Naive B cell (primary cell): ENCODE data around the gene TRAK2. TPM values are rescaled to one million over a fixed set of nuclear protein-coding genes. Genes with fewer than 3 reads are reported as not detected.

Experiments used
- ATAC-seq, 2 donors: fragments of 150-1000 bp; cut with Tn5 transposase; 2 replicates each; pipeline ENCODE4 v1.10.0; 2021; ENCODE audit warnings: low read depth in 2 of 2, mild to moderate bottlenecking in 2 of 2, moderate library complexity in 2 of 2
- DNase-seq: peaks from one replicate; pipeline ENCODE4 v3.0.0; 2022
- H3K27ac Mint-ChIP-seq, 6 donors: one replicate each; pipeline ENCODE4 v1.8.0; 2020 to 2022; ENCODE audit warnings: mild to moderate bottlenecking in 6 of 6, mixed read lengths in 6 of 6, moderate library complexity in 5 of 6, inconsistent platforms in 2 of 6
- H3K27me3 Mint-ChIP-seq, 3 donors: one replicate each; pipeline ENCODE4 v1.8.0; 2021 to 2022; ENCODE audit warnings: mixed read lengths in 3 of 3, mild to moderate bottlenecking in 1 of 3
- H3K36me3 Mint-ChIP-seq, 2 donors: one replicate each; pipeline ENCODE4 v1.8.0; 2020 to 2022; ENCODE audit warnings: mixed read lengths in 2 of 2, inconsistent platforms in 1 of 2, mild to moderate bottlenecking in 1 of 2
- H3K4me1 Mint-ChIP-seq, 3 donors: one replicate each; pipeline ENCODE4 v1.8.0; 2020 to 2022; ENCODE audit warnings: mixed read lengths in 3 of 3, inconsistent platforms in 1 of 3, mild to moderate bottlenecking in 1 of 3, moderate library complexity in 1 of 3
- H3K4me3 Mint-ChIP-seq, 8 donors: one replicate each; pipeline ENCODE4 v1.8.0; 2020 to 2022; ENCODE audit warnings: mild to moderate bottlenecking in 8 of 8, mixed read lengths in 8 of 8, moderate library complexity in 8 of 8, inconsistent platforms in 2 of 8
- H3K9me3 Mint-ChIP-seq, 7 donors: one replicate each; pipeline ENCODE4 v1.8.0; 2020 to 2022; ENCODE audit warnings: mixed read lengths in 7 of 7, mild to moderate bottlenecking in 5 of 7, inconsistent platforms in 2 of 7, moderate library complexity in 1 of 7
- polyA plus RNA-seq, 6 donors: library from polyadenylated mRNA; unstranded; fragments of 300-500 nt; fragmentation: Illumina TruSeq; gene quantifications; one replicate each; pipeline ENCODE4 v1.2.3, GENCODE V29; 2021; ENCODE audit warnings: low read depth in 6 of 6

Gene TRAK2
- polyA plus RNA-seq, 6 donors from 2014 or later: 39.8 to 131 (median 61.4) TPM

DNA sequence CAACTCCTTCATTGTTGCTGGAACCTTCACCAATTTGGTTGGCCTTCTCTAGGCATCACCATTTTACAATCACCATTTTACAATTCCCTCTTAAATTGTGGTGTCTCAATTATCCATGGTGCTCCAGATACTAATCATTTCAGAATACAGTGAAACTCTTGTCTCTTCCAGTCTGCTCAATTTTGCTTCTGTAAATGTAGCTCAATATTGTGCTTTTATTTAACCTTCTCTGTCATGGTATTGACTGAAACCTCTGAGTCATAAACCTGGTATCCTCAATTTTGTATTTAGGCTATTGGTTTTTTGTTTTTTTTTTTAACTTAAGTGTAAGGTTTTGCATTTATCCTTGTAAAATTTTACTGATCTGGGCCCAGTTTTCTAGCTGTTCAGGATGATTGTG lies 16.4 kb upstream of the TRAK2 start:
- ATAC-seq (no peak), DNase-seq (no peak)
- no peaks in the 10 kb centered on the region for H3K9me3 Mint-ChIP-seq
- peaks cover 0 to 26% (median 0%) of the 10 kb centered on the region in 3 donors for H3K4me1 Mint-ChIP-seq
- peak overlapping the region in 2 of 6 donors; percentile 12 to 70 for H3K27ac Mint-ChIP-seq
- H3K27me3 Mint-ChIP-seq: no peaks in the 10 kb centered on the region
- H3K4me3 Mint-ChIP-seq: no peak overlapping the region
- peaks cover 62 to 63% of the 10 kb centered on the region in 2 donors for H3K36me3 Mint-ChIP-seq

DNA sequence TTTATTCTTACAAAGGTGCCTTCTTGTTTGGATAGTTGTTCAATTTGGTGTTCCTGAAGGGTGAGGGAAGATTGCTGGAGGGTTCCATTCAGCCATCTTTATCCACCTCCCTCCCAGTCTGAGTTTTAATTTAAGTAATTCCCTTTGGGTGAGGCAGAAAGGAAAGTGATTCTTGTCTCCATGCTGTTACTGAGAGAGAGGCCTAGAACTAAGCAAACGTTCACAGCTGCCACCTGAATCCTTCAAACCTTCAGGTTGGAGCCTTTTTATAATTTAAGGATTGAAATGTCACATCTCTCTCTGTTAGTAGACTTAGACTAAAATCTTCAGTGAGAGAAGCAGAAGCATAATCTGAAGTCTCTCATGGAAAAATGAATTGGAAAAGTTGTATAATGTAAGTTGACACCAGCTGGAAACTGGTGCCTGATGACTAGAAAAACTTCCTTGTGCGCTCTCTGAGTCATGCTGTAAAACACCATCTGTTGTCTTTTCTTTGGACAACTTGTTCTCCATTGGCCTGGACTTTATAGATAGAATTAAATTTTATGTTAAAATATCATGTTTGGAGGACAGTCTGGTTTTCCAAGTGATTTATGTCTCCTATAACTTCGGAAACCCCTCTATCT lies 14.9 kb upstream of the TRAK2 start:
- Mint-ChIP-seq H3K9me3 (peaks cover 0 to 2% (median 0%) of the 10 kb centered on the region in 7 donors), H3K36me3 (peaks cover 67 to 72% of the 10 kb centered on the region in 2 donors), H3K4me3 (no peak overlapping the region), H3K4me1 (peaks cover 0 to 26% (median 7%) of the 10 kb centered on the region in 3 donors), H3K27me3 (no peaks in the 10 kb centered on the region), H3K27ac (no peak overlapping the region)
- ATAC-seq (no peak), DNase-seq (no peak)

DNA sequence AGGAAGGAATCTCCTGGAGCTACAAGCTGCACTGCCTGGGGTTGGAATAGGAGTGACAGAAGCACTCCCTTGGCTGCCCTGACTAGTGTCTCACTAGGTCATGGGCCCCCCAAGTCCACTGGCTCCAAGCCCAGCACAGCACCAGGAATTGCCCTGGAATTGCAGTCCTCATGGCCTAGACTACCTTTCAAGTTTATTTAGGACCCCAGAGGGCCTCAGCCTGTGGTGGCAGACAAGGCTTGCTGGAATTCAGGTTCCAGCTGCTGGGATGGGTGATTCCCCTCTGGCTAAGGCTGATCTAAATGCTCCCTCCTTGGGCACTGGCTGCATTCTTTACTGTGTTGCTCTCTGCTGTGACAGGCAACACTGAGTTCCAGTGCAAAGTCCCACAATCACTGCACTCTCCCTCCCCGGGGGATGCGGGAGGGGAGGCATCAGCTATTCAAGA lies 14.3 kb upstream of the TRAK2 start:
- no peak for ATAC-seq
- DNase-seq: no peak
- Mint-ChIP-seq H3K36me3 (peaks cover 65 to 68% of the 10 kb centered on the region in 2 donors), H3K9me3 (peaks cover 0 to 2% (median 0%) of the 10 kb centered on the region in 7 donors), H3K4me1 (peaks cover 0 to 26% (median 7%) of the 10 kb centered on the region in 3 donors), H3K27ac (no peak overlapping the region), H3K4me3 (no peak overlapping the region), H3K27me3 (no peaks in the 10 kb centered on the region)

DNA sequence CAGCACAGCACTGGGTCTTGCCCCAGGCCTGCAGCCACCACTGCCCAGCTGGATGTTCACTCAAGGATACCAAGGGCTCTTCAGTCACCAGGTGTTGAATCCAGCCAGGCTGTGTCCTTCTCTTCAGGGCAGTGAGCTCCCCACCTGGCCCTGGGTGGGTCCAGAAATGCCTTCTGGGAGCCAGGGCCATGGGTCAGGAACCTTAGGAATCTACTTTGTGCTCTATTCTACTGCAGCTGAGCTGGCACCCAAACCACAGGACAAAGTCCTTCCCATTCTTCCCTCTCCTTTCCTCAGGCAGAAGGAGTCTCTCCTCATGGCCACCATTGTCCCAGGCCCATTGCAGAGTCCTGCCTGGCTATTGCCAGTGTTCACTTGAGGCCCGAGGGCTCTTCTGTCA lies 13.3 kb upstream of the TRAK2 start:
- Mint-ChIP-seq H3K27me3 (no peaks in the 10 kb centered on the region), H3K27ac (peak overlapping the region in 1 of 6 donors; percentile 30), H3K4me1 (peaks cover 0 to 24% (median 7%) of the 10 kb centered on the region in 3 donors), H3K9me3 (peaks cover 0 to 5% (median 3%) of the 10 kb centered on the region in 7 donors), H3K4me3 (no peak overlapping the region), H3K36me3 (peaks cover 67 to 68% of the 10 kb centered on the region in 2 donors)
- DNase-seq: no peak
- ATAC-seq: no peak

DNA sequence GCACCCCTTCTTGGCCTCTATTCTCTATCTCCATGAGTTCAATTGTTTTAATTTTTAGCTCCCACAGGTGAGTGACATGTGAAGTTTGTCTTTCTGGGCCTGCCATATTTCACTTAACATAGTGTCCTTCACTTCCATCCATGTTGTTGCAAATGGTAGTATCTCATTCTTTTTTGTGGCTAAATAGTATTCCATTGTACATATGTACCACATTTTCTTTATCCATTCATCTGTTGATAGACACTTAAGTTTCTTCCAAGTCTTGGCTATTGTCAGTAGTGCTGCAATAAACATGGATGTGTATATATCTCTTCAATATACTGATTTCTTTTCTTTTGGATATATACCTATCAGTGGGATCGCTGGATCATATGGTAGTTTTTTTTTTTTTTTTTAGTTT lies 9.3 kb upstream of the TRAK2 start:
- ATAC-seq: no peak
- H3K9me3 Mint-ChIP-seq: peaks cover 0 to 5% (median 3%) of the 10 kb centered on the region in 7 donors
- H3K27ac Mint-ChIP-seq: no peak overlapping the region
- H3K4me1 Mint-ChIP-seq: peaks cover 0 to 12% (median 7%) of the 10 kb centered on the region in 3 donors
- H3K36me3 Mint-ChIP-seq: peaks cover 59 to 63% of the 10 kb centered on the region in 2 donors
- H3K27me3 Mint-ChIP-seq: no peaks in the 10 kb centered on the region
- no peak for DNase-seq
- no peak overlapping the region for H3K4me3 Mint-ChIP-seq

DNA sequence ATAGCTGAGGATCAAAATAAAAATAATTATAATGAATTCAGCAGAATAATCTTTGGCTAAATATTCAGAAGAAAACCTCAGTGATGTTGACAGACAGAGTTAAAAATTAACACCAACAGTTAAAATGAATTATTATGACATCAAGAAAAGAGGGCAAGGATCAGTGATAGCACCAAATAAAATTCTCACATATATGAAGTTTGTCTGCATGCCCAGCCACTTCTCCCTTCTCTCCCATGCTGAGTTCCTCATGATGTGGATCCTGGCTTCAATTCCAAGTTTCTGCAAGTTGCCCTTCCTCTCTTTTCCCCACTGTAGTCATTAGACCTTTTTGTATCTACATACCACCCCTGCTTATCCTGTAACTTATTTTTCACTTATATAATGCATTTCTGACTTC lies 7.1 kb upstream of the TRAK2 start:
- DNase-seq (no peak), ATAC-seq (no peak)
- no peaks in the 10 kb centered on the region for H3K27me3 Mint-ChIP-seq
- peaks cover 42 to 48% of the 10 kb centered on the region in 2 donors for H3K36me3 Mint-ChIP-seq
- H3K27ac Mint-ChIP-seq: peak overlapping the region in 1 of 6 donors; percentile 33
- peaks cover 0 to 5% (median 3%) of the 10 kb centered on the region in 7 donors for H3K9me3 Mint-ChIP-seq
- peaks cover 1 to 14% (median 7%) of the 10 kb centered on the region in 3 donors for H3K4me1 Mint-ChIP-seq
- no peak overlapping the region for H3K4me3 Mint-ChIP-seq

DNA sequence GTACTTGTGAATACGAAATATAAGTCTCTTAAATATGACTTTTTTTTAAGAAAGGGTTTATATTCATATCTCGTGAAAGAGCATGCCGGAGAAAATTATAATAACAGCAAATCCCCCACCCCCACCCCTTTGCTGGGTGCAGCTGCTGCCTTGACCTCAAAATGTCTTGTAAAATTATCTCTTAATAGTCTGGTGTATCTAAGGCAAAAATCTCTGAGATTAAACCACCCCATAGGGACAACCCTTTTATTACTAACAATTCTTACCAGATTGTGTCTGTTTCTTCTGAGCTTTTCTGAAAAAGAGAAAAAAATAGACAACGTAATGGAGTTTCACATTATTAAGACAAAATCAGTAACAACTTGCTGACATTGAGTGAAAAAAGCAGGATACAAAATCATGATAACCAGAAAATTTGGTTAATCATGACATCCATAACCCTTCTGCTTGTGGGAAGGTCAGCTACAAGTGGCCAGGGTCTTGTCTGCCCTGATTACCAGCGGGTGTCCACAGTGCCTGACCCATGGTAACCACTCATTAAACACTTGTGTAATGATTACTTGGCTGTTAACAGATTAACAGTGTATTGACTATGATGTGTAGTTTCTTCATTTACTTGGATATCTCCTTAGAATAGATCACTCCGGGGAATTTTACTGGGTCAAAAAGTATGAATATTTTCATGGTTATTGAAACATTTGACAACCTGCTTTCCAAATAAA lies 1.8 kb upstream of the TRAK2 start:
- Mint-ChIP-seq H3K4me3 (peak overlapping the region; percentile 21 to 100 (median 90)), H3K27me3 (no peaks in the 10 kb centered on the region), H3K9me3 (no peaks in the 10 kb centered on the region), H3K4me1 (peaks cover 25 to 42% (median 32%) of the 10 kb centered on the region in 3 donors), H3K27ac (peak overlapping the region in 1 of 6 donors; percentile 93), H3K36me3 (peaks cover 0 to 16% of the 10 kb centered on the region in 2 donors)
- DNase-seq (no peak), ATAC-seq (no peak)

DNA sequence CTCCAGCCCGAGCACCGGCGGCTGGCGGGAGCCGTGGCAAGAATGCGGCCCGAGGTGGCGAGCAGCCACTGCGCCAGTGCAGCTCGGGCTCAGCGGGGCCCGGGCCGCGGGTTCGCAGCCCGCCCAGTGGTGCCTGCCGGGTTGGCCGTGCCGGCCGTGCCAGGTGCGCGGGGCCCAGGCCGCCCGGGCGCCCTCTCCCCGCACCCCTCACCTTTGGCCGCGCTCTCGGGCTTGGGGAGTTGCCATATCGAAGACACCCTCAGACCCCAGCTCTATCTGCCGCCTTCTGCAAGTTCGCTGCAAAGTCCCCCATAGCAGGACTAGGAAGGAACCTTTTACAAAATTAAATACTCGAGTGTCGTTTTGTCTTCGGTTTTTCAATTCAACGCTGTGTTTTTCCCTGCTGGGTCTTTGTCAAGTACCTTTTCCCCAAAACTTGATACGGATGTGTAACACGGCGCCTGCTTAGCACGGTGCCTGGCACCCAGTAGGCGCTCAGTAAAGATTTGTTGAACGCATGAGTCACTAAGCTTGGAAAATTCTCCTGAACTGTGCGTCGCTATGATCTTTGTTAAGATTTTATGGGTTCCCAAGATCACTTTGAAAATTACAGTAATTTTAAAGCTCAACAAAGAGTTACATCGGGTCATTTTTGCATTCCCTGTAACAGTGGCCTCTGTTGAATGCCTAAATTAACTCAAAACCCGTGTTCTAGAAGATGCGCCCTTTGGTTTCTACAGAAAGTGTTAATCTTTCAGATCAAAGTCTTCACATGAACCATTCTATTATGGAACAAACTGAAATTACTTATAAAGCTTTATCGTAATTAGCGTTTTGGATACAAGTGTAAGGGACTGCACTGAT lies 1.0 kb upstream of the TRAK2 start:
- peak overlapping the region in 5 of 6 donors; percentile 21 to 93 (median 63) for H3K27ac Mint-ChIP-seq
- no peak for DNase-seq
- no peaks in the 10 kb centered on the region for H3K27me3 Mint-ChIP-seq
- H3K9me3 Mint-ChIP-seq: no peaks in the 10 kb centered on the region
- H3K4me1 Mint-ChIP-seq: peaks cover 32 to 50% (median 40%) of the 10 kb centered on the region in 3 donors
- peaks cover 0 to 23% of the 10 kb centered on the region in 2 donors for H3K36me3 Mint-ChIP-seq
- peak; percentile 24 to 26 for ATAC-seq
- peak overlapping the region; percentile 89 to 100 (median 92) for H3K4me3 Mint-ChIP-seq

DNA sequence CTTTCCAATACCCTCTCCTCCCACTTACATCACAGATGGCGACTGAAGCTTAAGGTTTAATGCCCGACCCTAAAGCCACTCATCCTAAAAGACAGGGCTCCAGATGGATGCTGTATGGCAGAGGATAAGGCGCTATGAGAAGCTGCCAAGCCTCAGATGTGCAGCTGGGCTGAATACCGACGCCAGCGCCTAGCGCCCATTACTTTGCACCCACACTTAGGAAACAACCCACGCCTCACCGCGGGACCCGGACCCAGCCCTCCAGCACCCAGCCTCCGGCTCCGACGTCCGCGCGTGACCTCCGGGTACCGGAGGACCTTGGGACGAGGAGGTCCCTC lies 335 bp downstream of the TRAK2 start:
- Mint-ChIP-seq H3K27ac (peak overlapping the region; percentile 93 to 98 (median 96)), H3K36me3 (peaks cover 0 to 21% of the 10 kb centered on the region in 2 donors), H3K4me3 (peak overlapping the region; percentile 97 to 100 (median 98)), H3K27me3 (no peaks in the 10 kb centered on the region), H3K9me3 (no peaks in the 10 kb centered on the region), H3K4me1 (peaks cover 43 to 61% (median 53%) of the 10 kb centered on the region in 3 donors)
- ATAC-seq: peak; percentile 8 to 9
- DNase-seq: no peak

DNA sequence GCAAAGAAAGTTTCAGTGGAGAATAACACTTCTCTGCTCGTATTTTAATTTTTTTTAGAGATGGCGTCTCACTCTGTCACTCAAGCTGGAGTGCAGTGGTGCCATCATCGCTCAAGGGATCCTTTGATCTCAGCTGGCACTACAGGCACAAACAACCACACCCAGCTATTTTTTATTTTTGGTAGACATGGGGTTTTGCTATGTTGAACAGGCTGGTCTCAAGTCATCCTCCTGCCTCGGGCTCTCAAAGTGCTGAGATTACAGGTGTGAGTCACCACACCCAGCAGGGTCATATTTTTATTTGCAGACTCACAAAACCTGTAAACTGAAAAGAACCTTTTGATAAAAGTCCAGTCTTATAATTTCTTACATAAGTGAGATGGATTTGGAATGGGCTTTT lies 2.6 kb downstream of the TRAK2 start:
- Mint-ChIP-seq H3K27me3 (no peaks in the 10 kb centered on the region), H3K36me3 (peaks cover 0 to 17% of the 10 kb centered on the region in 2 donors), H3K4me3 (peak overlapping the region; percentile 67 to 100 (median 98)), H3K27ac (peak overlapping the region; percentile 39 to 74 (median 57)), H3K4me1 (peaks cover 47 to 68% (median 61%) of the 10 kb centered on the region in 3 donors), H3K9me3 (no peaks in the 10 kb centered on the region)
- ATAC-seq: no peak
- DNase-seq: peak; percentile 17

DNA sequence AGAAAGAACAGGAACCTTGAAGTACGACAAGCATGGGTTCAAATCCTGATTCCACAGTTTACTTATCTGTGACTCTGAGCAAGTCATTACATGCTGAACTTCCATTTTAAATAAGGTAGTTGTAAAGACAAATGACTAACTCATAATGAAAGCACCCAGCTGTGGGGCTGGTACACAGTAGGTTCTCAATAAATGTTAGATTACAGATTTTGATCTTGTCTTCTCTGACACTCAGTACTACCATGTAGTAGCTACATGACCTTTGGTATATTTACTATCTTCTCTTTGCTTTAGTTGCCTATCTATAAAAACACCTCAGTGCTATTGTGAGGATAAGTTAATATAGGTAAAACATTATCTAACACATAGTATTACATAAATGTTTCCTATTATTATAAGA lies 3.2 kb downstream of the TRAK2 start:
- Mint-ChIP-seq H3K27me3 (no peaks in the 10 kb centered on the region), H3K27ac (peak overlapping the region in 4 of 6 donors; percentile 39 to 92 (median 58)), H3K4me3 (peak overlapping the region; percentile 27 to 100 (median 93)), H3K4me1 (peaks cover 43 to 64% (median 54%) of the 10 kb centered on the region in 3 donors), H3K9me3 (no peaks in the 10 kb centered on the region), H3K36me3 (peaks cover 0 to 17% of the 10 kb centered on the region in 2 donors)
- no peak for ATAC-seq
- no peak for DNase-seq

DNA sequence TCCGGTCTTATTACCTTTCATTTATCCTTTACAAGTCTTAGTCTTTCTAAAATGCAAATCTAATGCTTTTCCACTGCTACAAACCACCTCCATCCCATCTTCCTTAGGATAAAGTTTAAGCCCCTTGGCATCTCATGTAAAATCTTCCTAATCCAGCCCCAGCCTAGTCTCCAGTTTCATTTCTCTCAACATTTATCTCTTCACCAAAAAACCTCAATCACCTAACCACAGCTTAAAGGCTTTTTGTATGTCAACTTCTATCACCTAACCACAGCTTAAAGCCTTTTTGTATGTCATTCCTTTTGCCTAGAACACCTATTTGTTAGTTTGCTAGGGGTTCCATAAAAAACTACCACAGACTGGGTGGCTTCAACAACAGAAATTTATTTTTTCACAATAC lies 4.2 kb downstream of the TRAK2 start:
- peak overlapping the region; percentile 4 to 84 (median 28) for H3K27ac Mint-ChIP-seq
- no peaks in the 10 kb centered on the region for H3K9me3 Mint-ChIP-seq
- peaks cover 43 to 55% (median 53%) of the 10 kb centered on the region in 3 donors for H3K4me1 Mint-ChIP-seq
- peak overlapping the region in 6 of 8 donors; percentile 0 to 100 (median 80) for H3K4me3 Mint-ChIP-seq
- H3K36me3 Mint-ChIP-seq: peaks cover 0 to 17% of the 10 kb centered on the region in 2 donors
- ATAC-seq: no peak
- no peaks in the 10 kb centered on the region for H3K27me3 Mint-ChIP-seq
- DNase-seq: no peak
